ENCODE measurements around the gene LY6G5C. TPM values are rescaled to one million over a fixed set of nuclear protein-coding genes. Genes with fewer than 3 reads are reported as not detected.

The LY6G5C gene
- total RNA-seq, 4 donors from 2014 or later, result 0.54 to 7.9 (median 0.83) TPM; not detected in 1

GRCh38 chr6:31651602-31652191, 29.2 kb downstream of the LY6G5C start:
- TF ChIP-seq CTCF (IDR thresholded peaks at IDR 0.05) (no peak), POLR2A (IDR thresholded peaks at IDR 0.05) (no peak)
- DNase-seq, result peak; percentile 70 to 81

DNA sequence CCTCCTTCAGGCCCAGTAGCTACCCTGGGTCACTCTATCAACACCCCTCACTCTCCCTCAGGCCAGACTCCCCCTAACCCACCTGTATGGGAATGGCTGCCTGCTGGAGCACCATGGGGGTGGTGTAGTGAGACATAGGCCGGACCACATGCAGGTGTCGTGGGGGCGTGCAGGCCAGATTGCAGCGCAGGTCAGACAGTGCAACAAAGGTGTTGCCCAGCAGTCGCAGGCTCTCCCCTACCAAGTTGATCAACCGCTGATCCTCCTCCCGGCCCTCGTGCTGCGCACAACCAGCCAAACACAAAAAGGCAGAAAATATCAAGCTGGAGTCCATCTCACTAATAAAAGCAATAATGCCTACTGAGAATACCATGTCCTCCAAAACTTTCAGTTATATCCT, 35.5 kb downstream of the LY6G5C start:
- H3K9me3 ChIP-seq, result no peaks in the 10 kb centered on the region
- no peaks in the 10 kb centered on the region for H3K27me3 ChIP-seq
- peaks cover 84 to 90% of the 10 kb centered on the region in 2 donors for H3K36me3 ChIP-seq
- no peak overlapping the region for H3K27ac ChIP-seq
- TF ChIP-seq POLR2A (IDR thresholded peaks at IDR 0.05), result no peak
- TF ChIP-seq CTCF (IDR thresholded peaks at IDR 0.05), result no peak
- intact Hi-C loops (cut with DNase I), result no loop called here
- H3K4me3 ChIP-seq (replicated peaks in 1 of 3), result no peak overlapping the region
- WGBS, 2 donors, result 96 to 97% methylated on average over 9 of the region's 9 CpGs
- H3K4me1 ChIP-seq, result no peaks in the 10 kb centered on the region
- DNase-seq, result no peak

More at GRCh38 chr6:31651602-31652191, 29.2 kb downstream of the LY6G5C start:
- Histone ChIP-seq H3K36me3 (peaks cover 24 to 29% of the 10 kb centered on the region in 2 donors), H3K4me1 (peaks cover 13 to 21% of the 10 kb centered on the region in 2 donors), H3K9me3 (no peaks in the 10 kb centered on the region), H3K4me3 (replicated peaks in 1 of 3) (peak overlapping the region; percentile 42 to 93 (median 63)), H3K27me3 (no peaks in the 10 kb centered on the region), H3K27ac (peak overlapping the region; percentile 97 to 99 (median 99))
- 2 to 4% methylated on average over 19 to 29 of the region's 29 CpGs for WGBS, 2 donors
- intact Hi-C loops (cut with DNase I), result no loop called here

GRCh38 chr6:31643818-31644454, 36.9 kb downstream of the LY6G5C start:
- TF ChIP-seq POLR2A (IDR thresholded peaks at IDR 0.05) (no peak), CTCF (IDR thresholded peaks at IDR 0.05) (no peak)
- DNase-seq, result no peak
- intact Hi-C loops (cut with DNase I), result no loop called here
- Histone ChIP-seq H3K36me3 (peaks cover 94 to 97% of the 10 kb centered on the region in 2 donors), H3K9me3 (no peaks in the 10 kb centered on the region), H3K4me3 (replicated peaks in 1 of 3) (no peak overlapping the region), H3K4me1 (no peaks in the 10 kb centered on the region), H3K27ac (no peak overlapping the region), H3K27me3 (no peaks in the 10 kb centered on the region)
- 88 to 94% methylated on average over 8 to 12 of the region's 17 CpGs for WGBS, 2 donors

GRCh38 chr6:31642798-31643570, 37.9 kb downstream of the LY6G5C start:
- H3K27ac ChIP-seq, result no peak overlapping the region
- 95% methylated on average over 5 to 6 of the region's 6 CpGs for WGBS, 2 donors
- no peak for DNase-seq
- TF ChIP-seq POLR2A (IDR thresholded peaks at IDR 0.05), result no peak
- TF ChIP-seq CTCF (IDR thresholded peaks at IDR 0.05), result no peak
- no peaks in the 10 kb centered on the region for H3K9me3 ChIP-seq
- H3K4me3 ChIP-seq (replicated peaks in 1 of 3), result no peak overlapping the region
- no peaks in the 10 kb centered on the region for H3K27me3 ChIP-seq
- H3K4me1 ChIP-seq, result no peaks in the 10 kb centered on the region
- intact Hi-C loops (cut with DNase I), result no loop called here
- H3K36me3 ChIP-seq, result peaks cover 88 to 92% of the 10 kb centered on the region in 2 donors

Measured in thyroid gland (tissue), 4 donors.